Right renal pelvis (tissue), 4 donors: ENCODE results near the gene APOM. TPM values are rescaled to one million over a fixed set of nuclear protein-coding genes. Genes with fewer than 3 reads are reported as not detected.

Experiments used
- DNase-seq, 4 donors: peaks; one replicate each; pipeline ENCODE4 v3.0.0-alpha.2; 2013; ENCODE audit warnings: low read depth in 4 of 4, low spot score in 3 of 4, missing footprints in 1 of 4
- polyA plus RNA-seq, 4 donors: library from polyadenylated mRNA; unstranded; fragments of 120-200 nt; gene quantifications; one replicate each; pipeline ENCODE4 v1.2.1, GENCODE V29; 2013; ENCODE audit not compliant: insufficient read length in 4 of 4

Gene APOM
- polyA plus RNA-seq, 4 donors = 91.2 to 139 (median 117) TPM

DNA sequence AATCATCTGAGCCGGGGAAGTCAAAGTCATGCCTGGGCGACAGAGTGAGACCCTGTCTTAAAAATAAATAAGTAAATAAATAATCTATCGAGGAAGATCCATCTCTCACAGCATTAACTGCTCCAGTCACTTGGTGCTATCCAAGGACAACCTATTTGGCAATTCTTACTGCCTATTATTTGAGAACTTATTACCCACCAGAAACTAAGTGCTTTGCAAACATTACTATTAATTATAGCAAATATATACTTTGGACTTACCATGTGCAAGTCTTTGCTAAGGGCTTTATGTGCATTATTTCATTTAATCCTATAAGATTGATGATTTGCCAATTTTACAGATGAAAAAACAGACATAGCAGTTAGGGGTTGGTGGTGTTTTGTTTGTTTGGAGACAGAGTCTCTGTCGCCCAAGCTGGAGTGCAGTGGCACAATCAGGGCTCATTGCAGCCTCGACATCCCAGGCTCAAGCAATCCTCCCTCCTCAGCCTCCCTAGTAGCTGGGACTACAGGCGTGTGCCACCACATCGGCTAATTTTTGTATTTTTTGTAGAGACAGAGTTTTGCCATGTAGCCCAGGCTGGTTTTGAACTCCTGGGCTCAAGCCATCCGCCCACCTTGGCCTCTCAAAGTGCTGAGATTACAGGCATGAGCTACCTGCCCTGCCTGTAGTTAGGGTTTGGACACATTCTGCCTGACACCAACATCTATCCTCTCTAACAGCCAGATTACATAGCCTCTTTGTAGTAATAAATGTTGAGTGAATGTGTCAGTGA is 933 bp upstream of the APOM start:
- DNase-seq = no peak

DNA sequence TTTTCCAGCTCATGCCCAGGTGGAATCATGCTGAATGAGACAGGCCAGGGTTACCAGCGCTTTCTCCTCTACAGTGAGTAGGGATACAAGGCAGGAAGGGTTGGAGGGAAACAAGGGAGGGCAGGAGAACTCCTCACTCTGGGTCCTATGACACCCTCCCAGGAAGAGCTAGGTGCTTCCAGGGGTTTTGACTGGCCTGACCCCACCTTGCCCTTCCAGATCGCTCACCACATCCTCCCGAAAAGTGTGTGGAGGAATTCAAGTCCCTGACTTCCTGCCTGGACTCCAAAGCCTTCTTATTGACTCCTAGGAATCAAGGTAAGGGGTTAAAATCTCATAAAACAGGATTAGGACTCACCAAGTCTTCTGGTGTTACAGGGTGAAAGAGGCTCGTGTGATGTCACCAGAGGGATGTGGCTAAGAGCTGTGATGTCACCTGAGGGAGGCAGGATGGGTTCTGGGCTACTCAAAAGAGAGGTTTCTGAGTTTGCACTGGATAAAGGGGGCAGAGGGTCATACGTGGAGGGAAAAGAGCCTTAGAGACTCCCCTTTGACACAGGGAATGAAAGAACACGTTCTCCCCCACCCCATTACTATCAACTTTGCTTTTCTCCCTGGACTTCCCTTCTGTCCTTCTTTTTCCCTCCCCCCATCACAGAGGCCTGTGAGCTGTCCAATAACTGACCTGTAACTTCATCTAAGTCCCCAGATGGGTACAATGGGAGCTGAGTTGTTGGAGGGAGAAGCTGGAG is 1.9 kb downstream of the APOM start:
- no peak for DNase-seq

DNA sequence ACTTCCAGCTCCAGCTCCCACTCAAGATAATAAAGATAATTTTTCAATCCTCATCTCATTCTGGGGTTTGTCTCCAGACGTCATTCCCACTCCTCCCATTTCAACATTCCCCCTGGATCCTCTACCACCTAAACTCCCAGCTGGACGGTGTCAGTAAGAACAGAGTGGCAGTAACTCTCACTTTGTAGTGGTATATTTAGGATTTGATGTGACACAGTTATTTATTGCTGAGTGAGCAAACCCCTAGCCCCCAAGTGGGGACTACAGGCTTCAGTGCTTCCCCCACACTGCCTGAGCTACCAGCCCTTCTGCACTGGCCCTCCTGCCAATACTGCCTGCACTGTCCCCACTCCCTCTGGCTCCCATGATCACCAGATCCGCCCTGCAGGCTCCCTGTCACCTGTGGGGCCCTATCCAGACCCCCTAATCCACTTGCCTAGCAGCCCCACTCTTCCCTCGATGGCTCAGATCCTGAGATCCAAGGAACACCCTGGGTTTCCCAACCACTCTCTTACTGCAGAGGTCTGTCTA is 2.5 kb downstream of the APOM start:
- no peak for DNase-seq

DNA sequence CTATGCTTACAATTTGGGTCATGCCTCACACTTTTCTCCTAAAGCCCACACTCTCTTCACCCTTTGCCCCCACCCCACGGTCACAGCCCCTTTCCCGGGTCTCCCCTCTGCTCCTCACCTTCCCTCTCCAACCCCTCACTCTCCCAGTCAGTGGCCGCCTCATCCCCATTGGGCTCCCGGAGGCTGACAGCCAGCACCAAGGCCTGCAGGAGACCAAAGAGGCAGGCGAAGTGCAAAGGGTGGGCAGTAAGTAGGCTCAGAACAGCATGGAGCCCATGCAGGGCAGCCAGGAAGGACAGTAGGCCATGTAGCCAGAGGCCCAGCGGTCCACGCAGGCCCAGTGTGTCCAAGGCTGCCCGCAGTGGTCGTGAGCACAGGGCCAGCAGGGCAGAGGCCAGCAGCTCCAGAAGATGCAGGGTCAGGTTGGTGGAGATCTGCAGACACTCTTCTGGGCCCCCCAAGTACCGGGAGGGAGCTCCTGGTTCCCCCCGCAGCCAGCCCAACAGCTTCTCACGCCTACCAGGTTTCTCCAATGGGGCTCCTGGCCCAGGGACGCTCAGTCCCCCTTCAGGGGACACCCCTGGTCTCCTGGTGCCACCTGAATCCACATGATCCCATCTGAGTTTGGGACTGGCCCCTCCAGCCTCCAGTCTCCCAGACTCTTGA is 3.4 kb downstream of the APOM start:
- DNase-seq = no peak

DNA sequence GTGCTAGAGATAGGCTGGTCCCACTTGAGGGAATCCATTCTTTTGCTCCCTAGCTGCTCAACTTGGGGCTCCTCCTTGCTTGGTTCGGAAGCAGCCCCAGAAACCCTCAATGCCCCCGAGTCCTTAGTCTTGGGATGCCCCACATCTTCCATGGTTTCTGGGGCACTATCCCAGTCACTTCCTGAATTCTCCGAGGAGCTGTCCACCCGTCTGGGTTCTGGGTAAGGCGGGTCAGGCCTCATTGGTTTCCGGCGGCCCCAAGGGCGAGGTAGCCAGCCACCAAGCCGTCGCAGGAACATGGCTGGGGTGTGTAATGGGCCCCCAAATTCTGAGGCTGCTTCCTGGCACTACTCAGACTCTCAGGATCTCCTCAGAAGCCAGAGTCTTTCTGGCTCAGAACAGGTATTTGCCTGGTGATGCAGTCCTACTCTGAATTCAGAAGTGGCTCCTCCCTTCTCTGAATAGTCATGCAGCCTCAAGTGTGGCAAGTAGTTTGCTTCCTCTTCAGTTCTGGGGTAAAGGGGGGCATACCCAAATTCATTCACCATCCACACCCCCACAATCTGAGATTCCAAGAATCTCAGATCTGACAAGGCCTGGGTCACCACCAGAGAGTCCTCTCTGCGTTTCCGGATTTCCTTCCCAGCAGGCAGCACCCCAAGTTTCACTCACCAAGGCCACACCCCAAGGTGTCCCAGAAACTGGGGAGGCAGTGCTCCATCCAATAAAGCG is 4.1 kb downstream of the APOM start:
- DNase-seq = no peak

DNA sequence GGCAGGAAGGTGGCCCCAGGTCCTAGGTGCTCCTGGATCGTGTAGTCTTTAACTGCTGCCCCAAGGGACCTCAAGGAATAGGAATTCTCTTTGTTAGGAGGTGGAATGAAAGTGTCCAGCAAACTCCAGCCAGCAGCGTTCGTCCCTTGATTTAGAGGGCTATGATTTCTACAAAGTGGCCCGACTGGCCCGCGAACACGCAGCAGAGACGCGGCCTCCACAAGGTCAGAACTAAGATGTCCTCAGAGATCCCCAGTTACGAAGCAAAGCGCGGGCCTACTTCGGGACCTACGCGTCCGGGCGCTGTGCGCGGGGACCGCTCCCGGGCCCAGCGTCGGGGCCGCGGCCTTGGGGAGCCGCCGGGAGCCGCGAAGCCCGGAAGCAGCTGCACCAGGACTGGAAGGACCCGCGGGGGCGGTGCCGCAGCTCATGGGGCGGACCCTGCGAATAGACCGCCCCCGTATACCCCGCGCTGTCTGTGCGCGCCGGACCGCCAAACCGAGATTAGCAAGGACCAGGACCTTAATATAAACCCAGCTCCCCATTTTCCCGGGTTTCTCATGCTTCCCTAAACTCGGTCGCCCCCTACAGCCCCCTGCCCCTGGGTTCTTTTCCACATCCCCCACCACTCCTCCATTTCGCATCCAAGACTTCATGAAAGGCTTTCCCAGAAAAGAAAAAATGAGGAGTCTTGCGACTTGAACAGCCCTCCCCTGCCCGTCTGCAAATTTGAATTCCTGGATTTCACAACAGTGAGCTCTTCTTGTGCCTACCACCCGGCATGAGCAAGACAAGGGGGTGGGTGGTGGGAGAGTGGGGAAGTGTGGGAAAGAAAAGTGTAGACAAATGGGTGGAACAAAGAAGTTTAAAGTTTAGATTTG is 4.9 kb downstream of the APOM start, which contains the start of gene C6orf47:
Gene C6orf47, minus strand, starts transcription at position 398 of the 881 bp plus-strand sequence. CDS start 831 bp downstream, outside the sequence.
- DNase-seq = peak in 1 of 4 donors; percentile 63

DNA sequence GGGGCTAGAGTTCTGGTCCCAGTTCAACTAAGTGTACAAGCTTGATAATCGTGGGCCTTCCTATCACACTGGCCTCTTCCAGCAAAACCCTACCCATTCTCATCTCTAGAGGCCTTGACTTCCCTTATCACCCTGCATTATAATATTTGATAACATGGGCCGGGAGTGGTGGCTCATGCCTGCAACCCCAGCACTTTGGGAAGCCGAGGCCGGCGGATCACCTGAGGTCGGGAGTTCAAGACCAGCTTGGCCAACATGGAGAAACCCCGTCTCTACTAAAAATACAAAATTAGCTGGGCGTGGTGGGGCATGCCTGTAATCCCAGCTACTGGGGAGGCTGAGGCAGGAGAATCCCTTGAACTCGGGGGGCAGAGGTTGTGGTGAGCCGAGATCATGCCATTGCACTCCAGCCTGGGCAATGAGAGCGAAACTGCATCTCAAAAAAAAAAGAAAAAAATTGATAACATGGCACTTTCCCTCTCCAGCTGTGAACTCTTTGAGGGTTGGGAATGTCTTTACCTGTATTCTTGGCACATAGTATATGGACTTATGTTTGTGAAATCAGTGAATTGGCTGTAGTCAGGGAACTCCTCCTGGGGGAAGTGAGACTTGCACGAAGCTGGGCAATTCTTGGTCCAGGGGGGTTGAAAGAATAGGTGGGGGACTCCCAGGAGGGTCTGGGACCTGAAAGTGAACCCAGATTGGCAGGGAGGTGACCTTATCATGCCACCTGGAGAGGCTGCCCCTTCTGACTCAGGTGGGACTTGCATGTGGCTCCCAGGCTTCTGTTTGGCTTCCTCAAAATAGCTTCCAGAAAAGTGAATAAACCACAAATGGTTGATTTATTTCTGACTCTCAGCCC is 5.8 kb downstream of the APOM start:
- DNase-seq = no peak

DNA sequence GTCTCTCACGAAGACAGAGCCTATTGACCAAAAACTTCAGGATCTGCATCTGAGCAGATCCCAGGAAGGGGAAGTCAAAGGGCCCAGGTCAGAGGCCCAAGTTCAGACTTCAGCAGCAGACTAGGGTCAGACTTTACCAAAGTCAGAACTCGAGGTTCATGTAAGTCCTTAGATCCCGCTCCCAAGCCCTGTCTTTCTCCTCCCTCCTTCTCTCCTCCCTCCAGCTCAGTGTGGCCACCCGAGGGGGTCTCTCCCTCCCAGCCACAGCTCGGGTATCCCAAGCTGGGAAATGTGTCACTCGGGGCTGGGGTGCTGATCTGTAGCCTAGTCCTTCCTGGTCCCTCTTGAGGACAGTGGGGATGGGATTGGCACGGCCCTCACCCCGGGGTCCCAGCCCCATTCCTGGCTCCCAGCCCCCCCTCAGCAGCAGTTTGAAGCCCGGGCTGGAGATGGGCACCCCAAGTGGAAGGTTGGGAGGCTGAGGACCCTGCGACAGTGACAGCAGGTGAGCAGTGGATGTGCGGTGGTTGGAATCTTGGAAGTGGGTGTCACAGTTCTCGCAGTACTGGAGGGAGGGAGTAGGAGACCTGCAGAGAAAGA is 6.5 kb downstream of the APOM start:
- no peak for DNase-seq

DNA sequence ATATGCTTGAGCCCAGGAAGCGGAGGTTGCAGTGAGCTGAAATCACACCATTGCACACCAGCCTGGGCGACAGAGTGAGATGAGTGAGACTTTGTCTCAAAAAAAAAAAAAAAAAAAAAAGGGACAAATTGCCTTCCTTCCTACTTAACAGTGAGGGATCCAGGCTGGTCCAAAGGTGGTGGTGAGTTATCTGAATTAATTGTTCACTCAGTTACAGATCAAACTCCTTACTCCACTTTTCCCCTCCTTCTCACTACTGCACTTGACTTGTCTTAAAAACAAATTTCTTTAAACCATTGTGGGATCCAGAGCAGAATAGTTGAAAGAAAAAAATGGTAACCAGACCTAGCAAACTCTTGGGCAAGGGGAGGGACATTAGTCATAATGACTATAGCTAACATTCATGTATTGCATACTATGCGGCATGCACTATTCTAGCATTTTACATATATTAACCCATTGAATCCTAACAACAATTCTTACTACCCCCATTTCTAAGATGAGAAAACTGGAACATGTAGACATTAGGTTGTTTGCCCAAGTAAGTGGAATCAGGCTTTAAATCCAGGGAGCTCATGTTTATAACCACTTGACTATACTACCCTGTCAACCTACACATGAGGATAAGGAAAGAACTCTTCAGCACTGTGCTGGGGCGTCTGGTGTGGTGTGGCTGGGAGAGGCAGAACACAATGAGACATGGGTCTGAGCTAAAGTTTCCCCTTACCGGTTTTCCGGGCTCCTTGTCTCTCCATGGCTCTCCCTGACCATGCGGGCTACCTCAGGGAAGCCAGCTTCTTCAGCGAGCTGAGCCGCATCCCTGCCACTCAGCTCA is 7.6 kb downstream of the APOM start:
- no peak for DNase-seq

DNA sequence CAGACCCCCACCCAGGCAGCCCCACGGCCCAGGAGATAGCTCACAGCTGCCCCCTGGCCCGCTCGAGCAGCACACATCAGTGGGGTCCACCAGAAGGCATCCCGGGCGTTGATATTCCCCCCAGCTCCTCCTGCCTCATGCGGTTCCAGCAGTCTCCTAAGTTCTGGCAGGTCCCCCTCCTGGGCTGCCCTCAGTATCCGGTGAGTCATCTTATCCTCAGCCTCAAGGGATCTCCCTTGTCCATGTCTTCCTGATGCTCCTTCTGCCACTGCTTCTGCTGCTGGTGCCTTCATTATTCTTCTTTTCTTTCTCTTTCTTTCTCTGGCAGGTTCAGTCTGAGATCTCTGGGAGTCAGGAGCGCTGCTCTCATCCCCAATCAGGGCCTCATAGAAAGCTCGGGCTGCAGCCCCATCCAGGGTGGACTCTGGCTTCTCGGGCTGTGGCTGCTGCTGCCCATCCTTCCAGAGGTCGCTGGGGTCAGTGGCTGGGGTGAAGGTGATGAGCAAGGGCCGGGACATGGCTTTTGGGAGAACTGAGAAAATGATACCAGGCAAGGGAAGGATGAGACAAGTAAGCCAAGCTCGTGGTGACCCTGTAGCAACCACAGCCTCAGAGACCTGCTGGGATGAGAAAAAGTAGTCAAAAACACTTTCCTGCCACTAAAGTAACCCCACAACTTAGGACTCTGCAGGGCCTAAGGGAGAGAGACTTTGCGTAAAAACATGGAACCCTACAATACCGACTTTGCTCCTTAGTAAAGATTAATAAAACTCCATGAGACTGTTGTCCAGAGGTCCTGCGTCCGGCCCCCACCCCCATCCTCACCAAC is 8.5 kb downstream of the APOM start:
- no peak for DNase-seq

DNA sequence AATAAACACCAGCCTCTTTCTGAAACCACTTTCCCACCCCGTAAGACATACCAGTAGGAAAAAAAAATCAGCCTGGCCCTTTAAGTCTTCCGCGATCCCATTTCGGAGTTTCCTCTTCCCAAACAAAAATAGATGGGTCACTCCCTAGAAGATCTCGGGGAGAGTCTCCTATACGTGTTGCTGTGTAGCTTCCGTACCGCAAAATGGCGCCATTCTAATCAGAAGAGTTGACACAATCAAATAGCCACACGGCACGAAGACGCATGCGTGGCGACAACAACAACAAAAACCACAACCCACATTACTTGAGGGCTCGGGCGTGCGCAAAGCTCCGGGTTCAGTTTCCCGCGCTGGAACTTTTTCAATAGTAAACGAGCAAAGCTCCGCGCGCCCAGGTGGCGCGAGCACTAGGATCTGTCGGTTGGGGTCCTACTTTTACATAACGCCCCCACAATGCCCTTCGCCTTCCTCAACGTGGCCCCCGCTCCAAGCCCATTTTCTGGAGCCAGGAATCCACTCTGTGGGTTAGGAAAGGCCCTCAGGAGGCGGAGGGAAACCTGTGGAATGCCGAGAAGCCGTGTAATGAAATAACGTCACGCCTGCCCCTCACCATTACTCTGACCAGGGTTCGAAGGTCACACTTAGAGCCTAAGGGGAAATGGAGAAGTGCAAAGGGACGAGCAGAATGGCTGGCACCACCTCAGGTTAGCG is 9.3 kb downstream of the APOM start, which contains the start of gene GPANK1:
Gene GPANK1, minus strand, starts transcription at position 208 of the 711 bp plus-strand sequence. CDS start 519 bp downstream, outside the sequence.
- peak; percentile 84 to 93 (median 92) for DNase-seq

DNA sequence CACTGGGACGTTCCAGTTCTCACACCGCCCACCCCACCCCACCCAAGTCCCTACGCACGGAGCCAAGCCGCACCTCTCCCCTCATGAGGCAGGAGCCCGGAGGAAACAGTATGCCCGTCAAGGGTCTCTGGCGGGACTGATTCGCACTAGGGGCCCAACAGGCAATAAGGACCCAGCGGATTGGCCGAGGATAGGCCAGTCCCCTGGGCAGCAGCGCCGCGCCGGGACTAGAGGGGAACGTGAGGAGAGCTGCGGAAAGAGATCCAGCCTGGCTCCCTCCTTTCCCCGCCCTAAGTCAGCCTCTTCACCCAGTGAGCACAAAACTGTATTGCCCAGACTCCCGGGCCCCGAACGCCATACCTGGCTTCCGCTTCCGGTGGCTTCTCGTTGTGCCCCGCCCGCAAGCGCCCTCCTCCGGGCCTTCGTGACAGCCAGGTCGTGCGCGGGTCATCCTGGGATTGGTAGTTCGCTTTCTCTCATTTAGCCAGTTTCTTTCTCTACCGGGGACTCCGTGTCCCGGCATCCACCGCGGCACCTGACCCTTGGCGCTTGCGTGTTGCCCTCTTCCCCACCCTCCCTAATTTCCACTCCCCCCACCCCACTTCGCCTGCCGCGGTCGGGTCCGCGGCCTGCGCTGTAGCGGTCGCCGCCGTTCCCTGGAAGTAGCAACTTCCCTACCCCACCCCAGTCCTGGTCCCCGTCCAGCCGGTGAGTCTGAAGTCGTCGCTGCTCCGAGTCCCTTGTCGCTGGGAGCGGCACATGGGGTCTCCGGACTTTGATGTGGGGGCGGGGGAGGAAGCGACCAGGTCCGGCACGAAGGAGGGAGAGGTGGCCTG is 10.0 kb downstream of the APOM start, which contains the start of gene CSNK2B:
Gene CSNK2B, plus strand, starts transcription at position 580 of the 836 bp plus-strand sequence. CDS start 752 bp downstream, outside the sequence.
- peak; percentile 92 to 97 (median 95) for DNase-seq

DNA sequence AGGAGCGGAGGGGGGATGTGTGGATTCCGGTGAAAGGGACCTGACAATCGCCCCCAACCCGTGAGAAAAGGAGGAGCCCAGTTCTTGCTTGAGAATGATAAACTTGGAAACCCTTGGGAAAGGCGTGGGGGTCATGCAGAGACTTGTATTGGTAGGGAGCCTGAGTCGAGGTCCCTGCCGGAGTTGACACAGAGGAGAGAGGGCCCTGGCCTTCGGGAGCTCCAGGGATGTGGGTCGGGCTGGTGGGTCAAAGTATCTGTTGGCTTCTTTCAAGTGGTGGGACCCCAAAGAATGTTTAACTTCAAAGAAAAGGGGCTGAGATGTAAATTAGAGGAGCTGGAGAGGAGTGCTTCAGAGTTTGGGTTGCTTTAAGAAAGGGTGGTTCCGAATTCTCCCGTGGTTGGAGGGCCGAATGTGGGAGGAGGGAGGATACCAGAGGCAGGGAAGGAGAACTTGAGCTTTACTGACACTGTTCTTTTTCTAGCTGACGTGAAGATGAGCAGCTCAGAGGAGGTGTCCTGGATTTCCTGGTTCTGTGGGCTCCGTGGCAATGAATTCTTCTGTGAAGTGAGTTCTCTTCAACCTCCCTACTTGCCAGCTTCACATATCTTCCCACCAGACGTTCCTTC is 10.8 kb downstream of the APOM start:
- no peak for DNase-seq

DNA sequence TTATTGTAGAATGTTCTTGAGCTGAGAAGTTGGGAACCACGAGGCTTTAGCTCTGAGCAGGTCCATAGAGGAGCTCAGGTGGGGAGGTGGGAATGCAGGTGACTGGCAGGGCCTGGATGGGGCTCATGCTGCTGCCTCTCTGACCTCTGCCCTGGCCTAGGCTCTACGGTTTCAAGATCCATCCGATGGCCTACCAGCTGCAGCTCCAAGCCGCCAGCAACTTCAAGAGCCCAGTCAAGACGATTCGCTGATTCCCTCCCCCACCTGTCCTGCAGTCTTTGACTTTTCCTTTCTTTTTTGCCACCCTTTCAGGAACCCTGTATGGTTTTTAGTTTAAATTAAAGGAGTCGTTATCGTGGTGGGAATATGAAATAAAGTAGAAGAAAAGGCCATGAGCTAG is 14.0 kb downstream of the APOM start, which contains the start of gene LY6G5B:
Gene LY6G5B, plus strand, starts transcription at position 301 of the 400 bp plus-strand sequence. CDS start 975 bp downstream, outside the sequence.
- DNase-seq = no peak
